ENCODE results near the gene CCDC18. TPM values are rescaled to one million over a fixed set of nuclear protein-coding genes. Genes with fewer than 3 reads are reported as not detected.
"Not testable (repeated sequence)": the region's sequence is repeated elsewhere in the genome, so short reads cannot be mapped to it uniquely, and the experiment has no call there.

The CCDC18 gene
- polyA plus RNA-seq, 1 experiment, result 4.3 TPM

- no peaks in the 10 kb centered on the region for H3K9me3 ChIP-seq (ENCODE audit: control insufficient read depth, insufficient read depth, low read length)
- DNase-seq (ENCODE audit: low read depth, low spot score), result no peak
- no peak overlapping the region for H3K4me3 ChIP-seq (ENCODE audit: low read depth, low read length)
- no peak overlapping the region for H3K27ac ChIP-seq (ENCODE audit: low read depth, low read length)
- no peaks in the 10 kb centered on the region for H3K27me3 ChIP-seq (ENCODE audit: control insufficient read depth, insufficient read depth, low read length)
- TF ChIP-seq CTCF (IDR thresholded peaks at IDR 0.05; ENCODE audit: low read depth, low read length), result no peak
- CTCF ChIA-PET, result interaction anchor here (1.3 kb wide), 1 partner anchor 98 kb away, joined by 4 read pairs; no protein-coding TSS in a partner anchor
- POLR2A ChIA-PET, result no interaction called here
Observed at GRCh38 chr1:93206567-93206954, 26.0 kb downstream of the CCDC18 start.

- no peak for TF ChIP-seq CTCF (IDR thresholded peaks at IDR 0.05; ENCODE audit: low read depth, low read length)
- POLR2A ChIA-PET, result no interaction called here
- no peaks in the 10 kb centered on the region for H3K27me3 ChIP-seq (ENCODE audit: control insufficient read depth, insufficient read depth, low read length)
- DNase-seq (ENCODE audit: low read depth, low spot score), result no peak
- no peaks in the 10 kb centered on the region for H3K9me3 ChIP-seq (ENCODE audit: control insufficient read depth, insufficient read depth, low read length)
- no peak overlapping the region for H3K4me3 ChIP-seq (ENCODE audit: low read depth, low read length)
- CTCF ChIA-PET, result interaction anchor here (1.3 kb wide), 1 partner anchor 97 kb away, joined by 4 read pairs; no protein-coding TSS in a partner anchor
- H3K27ac ChIP-seq (ENCODE audit: low read depth, low read length), result no peak overlapping the region
Observed at GRCh38 chr1:93207211-93207610, 26.7 kb downstream of the CCDC18 start.

GRCh38 chr1:93215322-93215721 lies 34.8 kb downstream of the CCDC18 start:
- no peaks in the 10 kb centered on the region for H3K27me3 ChIP-seq (ENCODE audit: control insufficient read depth, insufficient read depth, low read length)
- no peak overlapping the region for H3K4me3 ChIP-seq (ENCODE audit: low read depth, low read length)
- ChIA-PET POLR2A (no interaction called here), CTCF (interaction anchor here (0.6 to 1.0 kb wide), 2 partner anchors 16 to 89 kb away, joined by 3 read pairs; no protein-coding TSS in a partner anchor)
- TF ChIP-seq CTCF (IDR thresholded peaks at IDR 0.05; ENCODE audit: low read depth, low read length), result no peak
- DNase-seq (ENCODE audit: low read depth, low spot score), result no peak
- H3K9me3 ChIP-seq (ENCODE audit: control insufficient read depth, insufficient read depth, low read length), result no peaks in the 10 kb centered on the region
- no peak overlapping the region for H3K27ac ChIP-seq (ENCODE audit: low read depth, low read length)

- no peaks in the 10 kb centered on the region for H3K27me3 ChIP-seq (ENCODE audit: control insufficient read depth, insufficient read depth, low read length)
- H3K27ac ChIP-seq (ENCODE audit: low read depth, low read length), result no peak overlapping the region
- H3K4me3 ChIP-seq (ENCODE audit: low read depth, low read length), result no peak overlapping the region
- no peak for TF ChIP-seq CTCF (IDR thresholded peaks at IDR 0.05; ENCODE audit: low read depth, low read length)
- ChIA-PET CTCF (no interaction called here), POLR2A (no interaction called here)
- DNase-seq (ENCODE audit: low read depth, low spot score), result no peak
- no peaks in the 10 kb centered on the region for H3K9me3 ChIP-seq (ENCODE audit: control insufficient read depth, insufficient read depth, low read length)
Observed at GRCh38 chr1:93219443-93219842, 38.9 kb downstream of the CCDC18 start.

- CTCF ChIA-PET; H3K4me3 ChIP-seq (ENCODE audit: low read depth, low read length); DNase-seq (ENCODE audit: low read depth, low spot score); POLR2A ChIA-PET; H3K27me3 ChIP-seq (ENCODE audit: control insufficient read depth, insufficient read depth, low read length); H3K9me3 ChIP-seq (ENCODE audit: control insufficient read depth, insufficient read depth, low read length); H3K27ac ChIP-seq (ENCODE audit: low read depth, low read length): not testable (repeated sequence)
Observed at GRCh38 chr1:93220716-93221115, 40.2 kb downstream of the CCDC18 start.

- no peaks in the 10 kb centered on the region for H3K27me3 ChIP-seq (ENCODE audit: control insufficient read depth, insufficient read depth, low read length)
- H3K4me3 ChIP-seq (ENCODE audit: low read depth, low read length), result no peak overlapping the region
- H3K9me3 ChIP-seq (ENCODE audit: control insufficient read depth, insufficient read depth, low read length), result no peaks in the 10 kb centered on the region
- no peak for DNase-seq (ENCODE audit: low read depth, low spot score)
- H3K27ac ChIP-seq (ENCODE audit: low read depth, low read length), result no peak overlapping the region
- CTCF ChIA-PET, result no interaction called here
- TF ChIP-seq CTCF (IDR thresholded peaks at IDR 0.05; ENCODE audit: low read depth, low read length), result no peak
- POLR2A ChIA-PET, result no interaction called here
Observed at GRCh38 chr1:93221913-93222312, 41.4 kb downstream of the CCDC18 start.

All from AG04450 (cell line).